Suppressor macrophage (primary cell): ENCODE data around the gene RASD2.
A peak's percentile ranks its signal among the peaks of the same experiment; 100 is the strongest.

Experiments
- DNase-seq, 4 experiments: peaks; one replicate each; pipeline ENCODE4 v3.0.0-alpha.2; 2020 to 2022

RASD2 gene

DNA sequence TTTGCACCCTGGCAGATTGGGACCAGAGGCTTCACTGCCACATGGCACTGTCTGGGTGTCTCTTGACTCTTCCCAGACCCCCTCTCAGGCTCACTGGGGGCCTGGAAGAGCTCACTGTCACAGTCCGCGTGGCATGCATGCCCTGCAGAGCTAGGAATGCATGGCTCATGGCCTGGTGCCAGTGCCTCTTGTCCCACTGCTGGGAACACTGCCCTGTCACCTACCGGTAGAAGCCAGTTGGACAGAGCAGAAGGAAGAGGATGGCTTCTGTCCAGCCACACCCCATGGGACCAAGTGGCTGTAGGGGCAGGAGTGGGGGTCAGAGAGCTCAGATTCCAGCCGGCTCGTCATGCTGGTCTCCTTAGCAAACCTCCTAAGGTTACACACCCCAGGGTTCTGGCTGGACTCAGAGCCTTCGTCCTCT, 46.8 kb downstream of the RASD2 start:
- no peak for DNase-seq

DNA sequence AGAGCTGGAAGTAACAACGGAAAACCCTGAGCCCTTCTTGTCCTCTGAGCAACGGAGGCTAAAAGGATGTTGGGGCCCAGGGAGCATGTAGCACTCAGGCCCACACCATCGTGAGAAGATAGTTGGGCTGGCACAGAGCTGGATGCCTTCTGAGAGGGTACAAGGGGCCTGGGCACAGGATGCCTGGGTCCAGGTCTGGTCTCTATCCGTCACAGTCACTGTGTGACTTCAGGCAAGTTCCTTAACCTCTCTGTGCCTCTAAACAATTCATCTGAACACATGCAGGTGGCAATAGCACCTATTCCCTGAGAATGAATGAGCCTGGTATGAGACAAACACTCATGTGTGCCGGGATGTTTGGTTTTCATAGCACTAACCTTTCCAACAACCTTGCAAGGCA, 47.3 kb downstream of the RASD2 start:
- DNase-seq, result no peak

DNA sequence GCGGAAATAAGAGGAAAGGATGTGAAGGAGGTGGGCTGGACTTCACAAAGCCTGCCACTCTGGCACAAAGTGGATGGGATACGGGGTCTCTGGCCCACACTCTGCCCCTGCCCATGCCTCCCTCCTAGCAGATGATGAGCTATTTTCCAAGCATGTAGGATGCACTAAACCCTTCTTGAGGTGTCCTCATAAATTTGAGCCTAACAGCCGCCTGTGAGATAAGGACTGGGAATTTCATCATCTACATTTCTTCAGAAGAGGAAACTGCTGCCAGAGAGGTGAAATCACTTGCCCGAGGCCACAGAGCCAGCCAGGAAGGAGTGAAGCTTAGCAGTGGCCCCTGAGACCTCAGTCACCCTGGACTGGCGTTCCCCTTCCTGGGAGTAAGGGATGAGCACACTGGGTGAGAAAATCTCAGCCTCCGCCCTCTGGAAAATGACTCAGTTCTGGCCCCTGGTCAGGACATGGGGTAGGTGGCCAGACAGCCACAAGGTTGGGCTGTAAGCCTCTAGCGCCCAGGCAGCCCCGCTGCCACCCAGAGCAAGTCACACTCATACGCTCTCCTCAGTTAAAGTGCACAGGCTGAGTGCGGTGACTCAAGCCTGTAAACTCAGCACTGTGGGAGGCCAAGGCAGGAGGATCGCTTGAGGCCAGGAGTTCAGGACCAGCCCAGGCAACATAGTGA, 48.6 kb downstream of the RASD2 start:
- peak; percentile 87 to 96 (median 90) for DNase-seq

DNA sequence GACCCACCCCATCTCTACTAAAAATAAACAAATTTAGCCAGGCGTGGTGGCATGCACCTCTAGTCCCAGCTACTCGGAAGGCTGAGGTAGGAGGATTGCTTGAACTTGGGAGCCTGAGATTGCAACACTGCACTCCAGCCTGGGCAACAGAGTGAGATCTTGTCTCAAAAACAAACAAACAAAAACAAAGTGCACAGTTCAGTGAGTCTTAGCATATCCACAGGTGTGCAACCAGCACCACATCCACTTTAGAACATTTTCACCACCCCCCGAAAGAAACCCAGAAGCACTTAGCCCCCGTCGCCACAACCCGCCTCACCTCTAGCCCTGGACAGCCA, 49.1 kb downstream of the RASD2 start:
- no peak for DNase-seq

DNA sequence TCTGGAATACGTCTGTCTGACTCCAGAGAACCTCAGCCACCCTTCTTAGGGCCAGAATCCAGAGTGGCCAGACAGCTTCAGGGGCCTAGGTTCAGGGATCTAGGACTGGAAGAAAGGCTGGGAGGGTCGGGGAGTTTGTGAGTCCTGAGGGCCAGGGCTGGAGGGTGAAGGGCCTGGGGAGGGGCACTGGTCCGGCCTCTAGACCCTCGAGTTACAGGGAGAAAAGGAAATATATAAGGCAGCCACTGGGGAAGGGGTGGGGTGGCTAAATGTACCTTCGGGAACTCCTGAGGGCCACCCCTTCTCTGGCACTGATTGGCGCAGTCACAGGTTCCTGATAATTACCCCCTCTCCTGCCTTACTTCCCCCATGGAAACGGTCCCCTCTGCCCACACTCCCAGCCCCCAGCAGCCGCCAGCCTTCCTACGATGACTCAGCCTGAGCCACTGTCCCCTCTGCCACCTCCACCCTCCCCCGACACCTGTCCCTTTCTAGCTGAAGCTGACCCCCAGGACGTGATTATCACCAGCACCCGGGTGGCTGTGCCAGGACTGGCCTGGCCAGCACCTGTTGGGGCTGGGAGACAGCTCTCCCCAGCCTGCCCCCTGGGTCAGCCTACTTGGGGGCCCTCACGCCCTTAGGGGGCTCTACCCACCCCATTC, 50.1 kb downstream of the RASD2 start:
- DNase-seq, result peak in 2 of 4 experiments; percentile 30 to 50

DNA sequence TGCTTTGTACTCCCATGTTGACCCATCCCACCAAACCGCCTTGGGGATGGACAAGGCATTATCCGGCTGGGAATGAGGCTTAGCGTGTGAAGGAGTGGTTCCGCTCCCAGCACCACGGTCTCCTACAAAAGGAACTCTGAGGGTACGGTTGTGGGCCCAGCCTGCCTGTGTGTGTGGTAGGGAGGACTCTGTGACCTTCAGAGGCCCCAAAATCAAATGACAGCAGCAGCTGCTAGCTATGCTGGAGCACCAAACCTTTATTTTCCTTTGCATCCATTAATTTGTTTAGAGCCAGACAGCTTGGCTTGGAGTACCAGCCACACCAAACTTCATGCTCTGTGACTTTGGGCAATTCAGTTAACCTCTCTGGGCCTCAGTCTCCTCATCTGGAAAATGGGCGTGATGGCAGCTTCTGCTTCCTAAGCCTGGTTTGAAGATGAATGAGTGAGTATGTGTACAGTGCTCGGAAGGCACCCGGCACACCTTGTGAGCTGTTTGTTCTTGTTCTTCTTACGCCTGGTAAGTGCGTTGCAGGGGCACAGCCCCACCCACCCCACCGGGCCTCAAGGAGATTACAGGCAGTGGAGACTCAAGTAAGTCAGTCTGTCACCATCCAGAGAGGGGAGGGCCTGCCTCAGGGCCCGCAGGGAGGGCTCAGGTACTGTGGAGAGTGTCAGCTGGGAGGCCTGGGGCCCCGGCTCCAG, 51.2 kb downstream of the RASD2 start:
- no peak for DNase-seq

DNA sequence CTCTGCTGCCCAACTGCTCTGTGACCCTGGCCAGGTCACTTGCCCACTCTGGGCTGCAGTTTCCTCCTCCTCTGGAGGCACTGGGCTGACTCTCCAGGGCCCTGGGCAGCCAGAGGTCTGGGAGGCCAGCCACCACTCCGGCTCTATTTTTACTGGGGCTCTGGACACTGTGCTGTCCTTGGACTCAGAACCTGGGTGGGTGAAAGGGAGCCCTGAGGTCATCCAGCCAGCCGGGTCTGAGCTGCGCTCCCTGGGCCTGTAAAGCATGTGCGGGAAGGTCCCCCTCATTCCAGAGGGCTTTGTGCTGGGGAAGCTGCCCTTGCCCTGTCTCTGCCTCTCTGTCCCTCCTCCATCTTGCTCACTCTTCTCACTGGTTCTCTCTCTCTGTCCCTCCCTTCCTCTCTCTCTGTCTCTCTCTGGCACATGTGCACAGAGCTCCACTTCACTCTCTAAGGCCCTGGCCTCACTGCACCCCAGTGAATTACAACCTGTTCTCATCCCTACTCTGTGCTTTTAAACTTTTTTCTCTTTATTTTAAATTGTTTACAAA, 51.9 kb downstream of the RASD2 start:
- no peak for DNase-seq

DNA sequence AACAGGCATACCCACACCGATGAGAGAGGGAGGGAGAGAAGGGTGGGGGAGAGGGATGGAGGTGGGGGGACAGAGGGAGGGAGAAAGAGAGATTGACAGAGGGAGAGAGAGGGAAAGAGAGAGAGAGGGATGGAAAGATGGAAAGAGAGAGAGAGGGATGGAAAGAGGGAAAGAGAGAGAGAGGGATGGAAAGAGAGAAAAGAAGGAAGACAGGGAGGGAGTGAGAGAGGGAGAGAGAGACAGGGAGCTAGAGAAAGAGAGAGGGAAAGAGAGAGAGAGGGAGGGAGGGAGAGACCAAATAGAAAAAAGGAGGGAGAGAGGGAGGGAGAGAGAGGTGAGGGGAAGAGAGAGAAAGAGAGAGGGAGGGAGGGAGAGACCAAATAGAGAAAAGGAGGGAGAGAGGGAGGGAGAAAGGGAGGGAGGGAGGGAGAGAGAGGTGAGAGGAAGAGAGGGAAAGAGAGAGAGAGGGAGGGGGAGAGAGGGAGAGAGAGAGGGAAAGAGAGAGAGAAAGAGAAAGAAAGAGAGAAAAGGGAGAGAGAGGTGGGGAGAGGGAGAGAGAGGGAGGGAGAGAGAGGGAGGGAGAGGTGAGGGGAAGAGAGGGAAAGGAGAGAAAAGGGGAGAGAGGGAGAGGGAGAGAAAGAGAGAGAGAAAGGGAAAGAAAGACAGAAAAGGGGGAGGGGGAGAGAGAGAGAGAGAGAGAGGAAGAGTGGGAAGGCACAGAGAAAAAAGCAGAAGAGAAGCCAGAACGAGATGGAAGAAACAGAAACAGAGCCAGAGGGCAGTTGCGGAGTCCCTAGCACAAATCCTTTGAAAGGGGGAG, 52.6 kb downstream of the RASD2 start:
- DNase-seq, result no peak

DNA sequence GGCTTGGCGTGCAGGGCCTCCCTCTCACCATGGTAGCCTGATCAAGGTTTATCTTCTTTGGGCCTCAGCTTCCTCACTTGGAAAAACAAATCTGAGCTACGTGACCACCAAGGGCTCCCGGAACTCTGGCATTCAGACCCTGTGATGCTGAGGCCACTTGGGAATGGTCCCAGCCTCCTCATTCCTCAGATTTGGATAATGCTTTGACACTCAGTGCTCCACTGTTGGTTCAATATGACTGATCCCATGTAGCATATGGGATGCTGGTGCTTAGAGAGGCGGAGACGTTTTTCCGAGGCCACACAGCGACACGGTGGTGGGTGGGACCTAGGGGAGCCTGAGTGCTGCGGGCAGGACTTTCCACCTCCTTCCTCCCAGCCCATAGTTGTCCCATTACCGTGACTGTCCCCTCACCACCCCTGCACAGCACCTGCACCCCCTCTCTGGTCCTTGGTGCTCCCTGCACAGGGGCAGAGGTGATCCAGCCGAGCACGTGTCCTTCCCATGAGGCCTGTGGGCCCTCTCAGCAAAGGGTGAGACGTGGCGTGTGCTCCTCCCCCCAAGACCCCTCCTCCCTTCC, 53.4 kb downstream of the RASD2 start:
- no peak for DNase-seq

DNA sequence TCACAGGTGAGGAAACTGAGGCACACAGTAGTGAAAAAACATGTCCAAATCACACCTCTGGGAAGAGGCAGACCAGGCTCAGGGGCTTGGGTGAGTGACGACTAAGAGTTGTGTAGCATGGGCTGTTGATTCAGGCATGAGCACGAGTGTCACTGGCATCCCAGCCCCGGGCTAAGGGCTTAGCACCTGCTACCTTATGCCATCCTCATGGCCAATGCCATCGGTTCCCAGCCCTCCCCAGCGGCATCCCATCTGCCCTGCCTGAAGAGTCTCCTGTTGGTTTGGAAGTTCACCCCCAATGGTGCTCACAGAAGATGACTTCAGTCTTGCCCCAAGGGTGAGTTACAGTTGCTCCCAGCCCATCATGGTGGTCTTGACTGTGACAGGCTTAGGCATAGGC, 54.1 kb downstream of the RASD2 start:
- DNase-seq, result no peak

DNA sequence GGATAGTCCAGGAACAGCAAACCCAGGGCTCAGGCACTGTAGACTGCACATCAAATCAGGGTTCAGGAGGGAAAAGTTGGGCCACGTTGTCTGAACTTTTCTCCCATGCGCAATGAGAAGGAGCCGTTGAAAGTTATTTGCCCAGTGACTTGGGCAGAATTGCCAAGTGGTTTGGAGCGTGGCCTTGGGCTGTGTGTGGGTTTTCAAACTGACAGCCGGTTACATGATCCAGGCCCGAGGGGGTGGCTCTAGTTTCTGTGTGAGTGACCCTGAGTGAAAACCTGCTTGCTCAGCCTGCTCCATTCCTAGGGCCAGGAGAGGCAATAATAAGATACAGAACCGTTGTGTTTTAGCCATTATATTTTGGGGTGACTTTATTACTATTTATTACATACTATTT, 56.2 kb downstream of the RASD2 start:
- no peak for DNase-seq

DNA sequence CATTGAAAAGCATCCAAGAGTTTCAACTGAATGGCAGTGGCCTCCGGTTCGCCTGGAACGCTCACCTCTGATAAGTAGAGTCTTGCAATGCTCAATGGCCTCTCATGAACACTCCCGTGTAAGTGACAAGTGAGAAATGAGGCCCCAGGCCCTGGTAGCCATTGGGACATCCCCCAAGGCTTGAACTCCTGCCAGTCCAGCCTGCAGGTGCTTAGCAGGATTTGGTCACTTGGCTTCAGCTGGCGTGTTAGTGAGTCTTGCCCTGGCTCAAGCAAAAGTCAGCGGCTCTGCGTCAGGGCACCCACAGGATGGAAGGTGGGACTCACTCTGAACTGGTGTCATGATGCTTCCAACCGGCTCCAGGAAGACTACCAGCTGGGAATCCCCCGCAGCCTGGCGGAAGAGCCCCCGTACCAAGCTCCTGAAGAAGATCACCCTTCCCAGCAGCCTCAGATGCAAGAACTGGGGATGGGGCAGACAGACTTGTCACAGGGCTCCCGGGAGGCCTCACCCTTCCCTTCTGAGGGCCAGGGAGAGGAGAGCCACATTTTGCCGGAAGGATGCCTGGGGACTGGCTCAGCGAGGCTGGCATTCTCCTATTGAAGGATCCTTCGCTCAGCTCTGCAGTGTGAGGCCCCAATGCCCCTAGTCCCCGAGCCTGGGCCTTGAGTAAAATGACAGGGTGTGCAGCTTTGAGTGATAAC, 57.2 kb downstream of the RASD2 start:
- no peak for DNase-seq

DNA sequence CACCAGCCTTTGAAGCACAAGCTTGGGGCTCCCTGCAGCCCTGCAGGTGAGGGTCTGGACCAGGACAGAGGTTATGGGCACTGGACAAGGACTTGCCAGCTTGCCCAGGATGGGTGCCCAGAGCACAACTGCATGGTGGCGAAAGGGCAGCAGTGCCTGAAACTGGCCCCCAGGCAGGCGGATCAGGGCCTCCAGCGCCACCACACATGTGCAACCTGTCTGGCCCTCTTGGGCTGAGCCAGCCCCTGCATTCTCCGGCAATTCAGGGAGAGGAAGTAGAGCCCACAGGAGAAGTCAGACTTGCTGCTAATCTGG, 57.7 kb downstream of the RASD2 start:
- peak in 3 of 4 experiments; percentile 30 to 34 (median 33) for DNase-seq

DNA sequence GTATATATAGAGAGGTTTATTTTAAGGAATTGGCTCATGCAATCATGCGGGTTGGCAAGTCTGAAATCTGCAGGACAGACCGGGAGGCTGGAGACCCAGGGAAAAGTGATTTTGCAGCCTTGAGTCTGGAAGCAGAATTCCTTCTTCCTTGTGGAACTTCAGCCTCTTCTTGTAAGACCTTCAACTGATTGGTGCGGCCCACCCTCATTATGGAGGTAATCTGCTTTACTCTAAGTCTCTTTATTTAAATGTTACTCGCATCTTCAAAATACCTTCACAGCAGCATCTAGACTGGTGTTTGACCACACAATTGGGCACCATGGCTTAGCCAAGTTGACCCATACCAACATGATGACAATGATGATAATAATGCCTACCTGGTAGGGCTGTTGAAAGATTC, 58.7 kb downstream of the RASD2 start:
- peak in 2 of 4 experiments; percentile 31 to 43 for DNase-seq

DNA sequence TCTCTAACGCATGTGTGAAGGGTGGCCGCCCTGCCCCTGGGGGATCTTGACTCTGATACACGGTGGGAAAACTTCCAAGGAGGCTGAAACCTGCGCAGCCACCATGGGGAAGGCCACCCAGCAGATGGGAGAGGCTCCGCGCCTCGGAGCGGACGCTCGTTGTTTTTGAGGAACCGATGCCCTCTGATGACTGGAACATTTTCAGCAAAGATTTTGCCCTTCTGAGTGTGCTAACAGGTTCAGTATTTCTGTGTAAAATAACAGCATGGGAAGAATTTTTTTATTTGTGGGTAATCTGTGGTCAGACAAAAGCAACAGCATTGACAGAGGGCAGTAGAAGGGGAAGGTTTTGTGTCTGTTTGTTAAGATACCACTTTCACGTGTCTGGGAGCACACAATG, 59.8 kb downstream of the RASD2 start:
- peak; percentile 72 to 87 (median 76) for DNase-seq

DNA sequence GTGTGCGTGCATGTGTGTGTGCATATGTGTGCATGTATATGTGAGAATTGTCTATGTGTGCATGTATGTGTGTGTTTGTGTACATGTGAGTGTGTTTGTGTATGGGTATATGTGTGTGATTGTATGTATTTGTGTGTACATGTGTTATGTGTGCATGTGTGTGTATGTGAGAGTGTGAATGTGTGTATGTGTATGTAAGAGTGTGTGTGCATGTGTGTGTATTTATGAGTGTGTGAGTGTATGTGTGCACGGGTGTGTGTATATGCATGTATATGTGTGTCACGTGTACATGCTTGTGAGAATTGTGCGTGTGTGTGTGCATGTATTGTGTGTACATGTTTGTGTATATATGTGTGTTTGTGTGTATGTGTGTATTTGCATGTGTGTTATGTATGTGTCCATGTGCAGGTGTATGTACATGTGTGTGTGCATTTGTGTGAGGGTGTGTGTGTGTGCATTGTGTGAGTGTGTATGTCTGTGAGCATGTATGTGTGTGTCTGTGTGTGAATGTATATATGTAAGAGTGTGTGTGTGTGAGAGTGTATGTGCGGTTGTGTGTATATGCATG, 60.5 kb downstream of the RASD2 start:
- DNase-seq, result no peak

DNA sequence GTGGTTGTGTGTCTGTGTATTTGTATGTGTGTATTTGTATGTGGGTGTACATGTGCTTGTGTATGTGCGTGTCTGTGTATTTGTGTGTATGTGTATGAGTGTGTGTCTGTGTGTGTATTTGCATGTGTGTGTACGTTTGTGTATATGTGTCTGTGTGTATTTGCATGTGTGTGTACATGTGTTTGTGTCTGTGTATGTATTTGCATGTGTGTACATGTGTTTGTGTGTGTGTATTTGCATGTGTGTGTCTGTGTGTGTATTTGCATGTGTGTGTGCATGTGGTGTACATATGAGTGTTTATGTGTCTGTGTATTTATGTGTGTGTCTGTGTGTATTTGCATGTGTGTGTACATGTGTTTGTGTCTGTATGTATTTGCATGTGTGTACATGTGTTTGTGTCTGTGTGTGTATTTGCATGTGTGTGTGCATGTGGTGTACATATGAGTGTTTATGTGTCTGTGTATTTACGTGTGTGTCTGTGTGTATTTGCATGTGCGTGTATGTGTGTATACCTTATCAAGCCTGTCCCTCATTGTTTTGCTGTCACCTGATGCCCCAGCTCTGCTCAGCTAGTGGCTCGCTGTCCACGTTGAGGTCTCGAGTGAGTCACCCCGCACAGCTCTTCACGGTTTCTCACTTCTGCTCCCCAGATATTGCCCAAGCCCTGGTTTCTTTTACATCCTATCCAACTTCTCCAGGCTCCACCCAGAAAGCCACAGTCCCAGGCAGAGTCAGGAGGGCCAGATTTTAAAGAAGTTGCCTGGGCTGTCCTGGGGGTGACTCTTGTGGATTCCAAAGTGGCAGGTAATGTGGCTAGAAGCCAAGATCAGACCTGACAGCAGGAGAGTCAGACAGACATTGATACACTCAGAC, 61.3 kb downstream of the RASD2 start:
- DNase-seq, result peak; percentile 91 to 97 (median 94)
